HCT116 (cell line): ENCODE measurements around the gene GRIP1.

Experiments used
- CTCF ChIP-seq, 3 experiments: fragments of 200-600 bp in 1 of 3; sonication (generic) in 1 of 3; IDR thresholded peaks in 2 of 3; conservative IDR thresholded peaks in 1 of 3; 2 replicates each; pipeline ENCODE4 v1.5.1; 2012 to 2017; ENCODE audit warnings: low read depth in 2 of 3, low read length in 2 of 3, antibody characterized with exemption in 1 of 3, borderline replicate concordance in 1 of 3, control low read depth in 1 of 3, mild to moderate bottlenecking in 1 of 3, mixed read lengths in 1 of 3, mixed run types in 1 of 3, moderate library complexity in 1 of 3; ENCODE audit not compliant: insufficient read depth in 1 of 3
- EZH2 ChIP-seq: fragments of 200-600 bp; sonication (generic); IDR thresholded peaks from 2 replicates; pipeline ENCODE4 v1.6.1; 2017; ENCODE audit warnings: antibody characterized with exemption, mixed run types
- JUND ChIP-seq: IDR thresholded peaks from 2 replicates; pipeline ENCODE4 v1.6.1; 2012
- POLR2A ChIP-seq: IDR thresholded peaks from 2 replicates; pipeline ENCODE4 v1.7.0; 2011; ENCODE audit warnings: borderline replicate concordance; ENCODE audit not compliant: insufficient read depth, insufficient read length; ENCODE audit errors: extremely low read depth

- no peak for TF ChIP-seq JUND
- no peak for TF ChIP-seq EZH2
- no peak for TF ChIP-seq CTCF (IDR thresholded peaks at IDR 0.05 in 2 of 3, conservative IDR thresholded peaks at IDR 0.05 in 1 of 3; ENCODE audit: borderline replicate concordance in 1 of 3, insufficient read depth in 1 of 3, low read depth in 2 of 3, low read length in 2 of 3)
- no peak for TF ChIP-seq POLR2A
Measured at GRCh38 chr12:66387117-66387516, 291.8 kb downstream of the GRIP1 start.
